ENCODE results near the gene PATE3.

The PATE3 gene

DNA sequence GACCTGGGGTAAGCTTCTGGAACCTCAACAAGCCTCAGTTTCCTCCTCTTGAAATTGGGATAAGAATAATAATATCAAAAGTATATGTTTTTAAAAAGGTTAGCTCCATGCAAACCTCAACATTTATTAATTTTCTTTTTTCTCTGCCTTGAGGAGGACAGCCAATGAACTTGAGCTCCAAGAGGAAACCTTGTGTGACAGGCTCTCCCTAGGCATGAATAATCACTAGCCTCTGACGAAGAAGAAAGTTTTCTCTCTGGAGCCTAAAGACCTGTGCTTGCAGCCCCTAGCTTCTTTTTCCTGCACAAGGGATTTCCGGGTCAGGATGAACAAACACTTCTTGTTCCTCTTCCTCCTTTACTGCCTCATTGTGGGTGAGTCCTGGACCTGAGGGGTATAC lies at the start of gene PATE3:
PATE3 (plus strand) TSS at position 301 of the 400 bp plus-strand sequence; CDS start at position 326, 25 bp downstream.
- no peak for DNase-seq

DNA sequence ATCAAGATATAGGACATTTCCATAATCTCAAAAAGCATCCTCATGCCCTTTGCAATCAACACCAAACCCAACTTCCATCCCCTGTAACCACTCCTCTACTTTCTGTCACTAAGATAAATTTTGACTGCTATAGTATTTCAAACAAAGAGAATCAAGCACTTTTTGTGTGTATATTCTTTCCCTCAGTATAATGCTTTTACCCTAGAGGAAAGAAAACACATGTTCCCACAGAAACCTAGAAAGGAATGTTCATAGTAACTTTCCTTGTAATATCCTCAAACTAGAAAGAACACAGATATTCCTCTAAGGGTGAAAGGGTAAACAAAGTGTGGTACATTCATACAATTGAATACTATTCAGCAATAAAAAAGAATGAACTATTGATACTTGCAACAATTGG lies 47.3 kb upstream of the PATE3 start:
- no peak for DNase-seq

- DNase-seq = no peak
Measured at GRCh38 chr11:125743681-125744080, 44.2 kb upstream of the PATE3 start.

DNA sequence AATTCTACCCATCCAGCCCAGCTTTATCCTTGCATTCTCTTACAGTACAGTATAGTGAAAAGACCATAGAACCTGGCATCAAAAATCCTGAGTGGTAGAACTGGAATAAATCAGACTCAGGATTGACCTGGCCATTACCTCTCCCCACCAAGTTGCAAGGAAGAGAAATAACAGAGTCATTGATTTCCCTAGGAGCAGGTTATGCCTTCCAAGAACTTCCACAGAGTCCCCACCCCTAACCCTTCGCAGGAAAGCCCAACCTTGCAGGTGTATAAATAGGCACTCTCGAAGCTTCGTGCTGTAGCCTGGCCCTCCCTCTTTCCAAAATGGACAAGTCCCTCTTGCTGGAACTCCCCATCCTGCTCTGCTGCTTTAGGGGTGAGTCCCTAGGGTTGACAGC lies 41.9 kb upstream of the PATE3 start, which contains the start of gene PATE1:
PATE1 (plus strand) TSS at position 301 of the 400 bp plus-strand sequence; CDS start at position 327, 26 bp downstream.
- DNase-seq = no peak

DNA sequence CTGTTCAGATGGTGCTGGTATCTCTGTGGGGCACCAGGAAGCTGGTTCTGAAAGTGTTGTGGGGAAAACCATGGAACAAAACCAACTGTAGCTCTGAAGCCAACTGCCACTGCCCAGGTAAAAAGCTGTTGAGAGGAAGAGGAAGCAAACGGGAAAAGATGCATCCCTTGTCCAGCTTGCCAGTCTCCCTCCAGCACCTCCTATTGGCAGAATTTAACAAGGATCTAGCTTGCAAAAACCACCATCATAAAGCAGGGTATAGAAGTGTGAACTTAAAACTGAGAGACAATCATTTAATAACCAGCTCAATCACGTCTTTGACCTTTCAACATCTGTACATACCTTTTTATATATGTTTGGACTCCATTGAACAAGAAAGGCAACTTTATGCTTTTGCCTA lies 37.3 kb upstream of the PATE3 start:
- no peak for DNase-seq

- DNase-seq = no peak
Measured at GRCh38 chr11:125756050-125756449, 31.9 kb upstream of the PATE3 start.

DNA sequence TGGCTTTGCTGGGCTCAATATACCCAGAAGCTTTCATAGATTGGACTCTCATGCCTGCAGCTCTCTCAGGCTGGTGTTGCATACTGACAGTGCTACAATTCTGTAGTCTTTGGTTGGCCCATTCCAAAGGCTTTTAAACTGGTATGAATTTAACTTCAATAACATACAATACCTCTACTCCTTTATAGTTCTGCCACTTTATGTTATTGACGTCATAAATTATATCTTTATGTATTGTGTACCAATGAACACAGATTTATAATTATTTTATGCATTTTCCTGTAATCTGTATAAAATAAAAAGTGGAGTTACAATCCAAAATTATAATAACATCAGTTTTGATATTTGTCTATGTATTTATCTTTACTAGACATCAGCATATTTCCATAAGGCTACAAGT lies 25.5 kb upstream of the PATE3 start:
- DNase-seq = no peak

- no peak for DNase-seq
Measured at GRCh38 chr11:125763483-125763882, 24.4 kb upstream of the PATE3 start.

- DNase-seq = no peak
Measured at GRCh38 chr11:125766251-125766650, 21.7 kb upstream of the PATE3 start.

- no peak for DNase-seq
Measured at GRCh38 chr11:125768336-125769046, 19.4 kb upstream of the PATE3 start.

GRCh38 chr11:125770583-125770982 lies 17.3 kb upstream of the PATE3 start:
- DNase-seq = no peak

DNA sequence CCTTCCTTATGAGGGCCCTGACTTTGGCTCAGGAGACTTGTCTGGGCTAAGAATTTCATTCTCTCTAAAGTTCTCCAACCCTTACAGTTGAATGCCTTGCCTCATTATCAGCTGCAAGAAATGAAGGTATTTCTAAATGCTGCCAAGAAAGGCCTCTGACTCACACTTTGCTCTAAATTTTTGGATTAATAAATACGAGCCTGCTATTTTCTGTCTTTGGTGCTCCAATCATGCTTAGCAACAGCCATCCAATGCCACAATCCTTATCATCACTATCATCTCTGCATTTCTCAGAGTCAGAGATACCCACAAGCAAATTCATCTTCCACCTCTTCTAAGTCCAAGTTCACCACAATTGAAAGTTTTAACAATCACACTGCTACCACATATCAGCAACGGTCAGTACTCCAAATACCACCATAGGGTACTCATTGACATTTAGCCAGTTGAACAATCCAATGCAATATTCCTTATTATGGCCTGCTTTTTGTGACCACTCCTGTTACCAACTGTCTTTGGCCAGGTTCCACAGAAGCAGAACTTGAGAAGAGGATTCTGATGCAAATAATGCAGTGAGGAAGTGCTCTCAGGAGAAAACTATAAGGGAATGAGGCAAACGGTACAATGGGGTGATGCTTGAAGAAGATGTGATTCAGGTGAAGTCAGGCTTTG lies 15.0 kb upstream of the PATE3 start:
- DNase-seq = no peak

DNA sequence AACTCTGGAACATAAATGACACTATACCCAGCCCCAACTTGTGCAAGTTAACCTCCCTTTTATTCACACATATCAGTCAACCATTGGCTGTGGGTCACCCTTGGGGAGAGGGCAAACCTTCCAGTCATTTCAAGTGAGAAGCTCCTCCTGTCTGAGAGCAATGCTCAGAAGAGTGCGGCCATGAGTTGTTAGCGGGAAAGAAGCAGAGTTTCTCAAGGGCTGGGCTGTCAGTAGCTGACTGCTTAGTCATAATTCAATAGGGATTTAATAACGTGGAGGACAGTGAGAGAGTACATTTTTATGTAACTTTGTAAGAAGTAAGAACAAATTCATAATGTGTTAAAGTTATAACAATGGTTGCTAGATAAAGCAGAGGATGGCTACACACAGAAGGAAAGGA lies 14.4 kb upstream of the PATE3 start:
- DNase-seq = no peak

DNA sequence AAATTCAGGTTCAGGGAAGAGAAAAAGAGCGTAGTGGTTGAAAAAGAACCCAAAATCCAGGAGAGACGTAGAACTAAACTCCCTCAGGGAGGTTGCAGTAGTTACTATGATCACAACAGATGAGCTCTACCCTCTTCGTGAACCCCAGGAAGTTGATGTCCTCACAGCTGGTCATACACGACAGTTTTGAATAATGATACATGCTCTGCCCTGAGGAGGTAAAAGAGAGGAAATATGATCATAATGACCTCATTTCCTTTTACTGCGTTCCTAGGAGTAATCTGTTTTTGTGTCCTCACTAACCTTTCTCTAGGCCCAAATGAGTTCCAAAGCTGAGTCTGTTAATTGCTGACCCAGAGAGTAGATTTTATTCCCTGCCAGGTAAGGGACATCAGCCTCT lies 10.6 kb upstream of the PATE3 start:
- no peak for DNase-seq

DNA sequence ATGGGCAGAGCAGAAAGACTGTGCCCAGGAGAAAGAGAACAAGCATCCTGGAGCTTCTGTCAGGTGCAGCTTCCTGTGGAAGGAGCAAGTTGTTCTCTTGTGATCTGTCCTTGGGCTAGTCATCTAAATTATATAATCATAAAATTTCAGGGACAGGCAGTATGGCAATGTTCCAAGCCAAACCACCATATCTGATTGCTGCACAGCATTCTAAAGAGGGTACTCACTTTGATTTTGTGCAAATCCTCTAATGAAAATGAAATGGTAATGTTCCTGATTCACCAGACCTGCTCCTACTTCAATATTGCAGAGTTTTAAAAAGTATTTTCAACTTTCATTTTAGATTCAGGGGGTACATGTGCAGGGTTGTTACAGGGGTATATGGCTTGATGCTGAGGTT lies 9.2 kb upstream of the PATE3 start, which contains the start of gene PATE2:
PATE2 (minus strand) TSS at position 101 of the 400 bp plus-strand sequence; CDS start at position 46, 55 bp downstream.
- no peak for DNase-seq

DNA sequence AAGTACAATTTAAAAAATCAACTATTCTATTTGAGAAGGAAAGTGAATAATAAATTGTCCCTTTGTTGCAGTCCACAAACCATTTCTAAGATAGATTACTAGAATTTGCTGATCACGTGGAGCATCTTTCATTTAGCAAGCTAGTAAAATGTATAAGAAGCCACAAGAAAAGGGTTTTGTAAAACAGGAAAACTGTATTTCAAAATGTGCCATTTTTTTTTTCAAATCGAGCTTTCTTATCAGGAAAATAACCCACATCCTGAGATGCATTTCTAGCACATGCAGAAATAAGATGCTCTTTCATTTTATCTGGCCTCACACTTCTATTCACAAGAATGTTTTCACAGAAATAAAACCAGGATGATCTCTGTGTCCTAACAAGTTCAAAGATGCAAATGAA lies 3.2 kb upstream of the PATE3 start:
- no peak for DNase-seq

DNA sequence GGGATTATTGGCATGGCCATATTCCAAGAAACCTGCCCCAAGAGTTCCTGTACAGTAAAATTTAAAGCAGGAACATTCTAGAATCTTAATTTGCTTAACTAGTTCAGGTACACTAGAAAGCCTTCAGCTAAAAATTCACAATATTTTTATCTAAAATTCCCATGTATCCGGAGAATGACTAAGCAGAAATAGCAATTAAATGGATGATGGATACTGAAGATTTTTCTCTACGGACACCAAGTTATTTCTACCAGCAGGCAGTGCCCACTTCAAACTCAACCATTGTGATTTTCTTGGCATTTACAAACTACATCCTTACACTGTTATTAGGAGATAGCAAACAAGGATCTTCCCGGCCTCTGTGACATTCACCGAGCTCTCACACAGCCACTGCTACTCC lies 2.9 kb downstream of the PATE3 start:
- DNase-seq = no peak

GRCh38 chr11:125797641-125798040 lies 9.7 kb downstream of the PATE3 start:
- no peak for DNase-seq

- no peak for DNase-seq
Measured at GRCh38 chr11:125799808-125800207, 11.9 kb downstream of the PATE3 start.

DNA sequence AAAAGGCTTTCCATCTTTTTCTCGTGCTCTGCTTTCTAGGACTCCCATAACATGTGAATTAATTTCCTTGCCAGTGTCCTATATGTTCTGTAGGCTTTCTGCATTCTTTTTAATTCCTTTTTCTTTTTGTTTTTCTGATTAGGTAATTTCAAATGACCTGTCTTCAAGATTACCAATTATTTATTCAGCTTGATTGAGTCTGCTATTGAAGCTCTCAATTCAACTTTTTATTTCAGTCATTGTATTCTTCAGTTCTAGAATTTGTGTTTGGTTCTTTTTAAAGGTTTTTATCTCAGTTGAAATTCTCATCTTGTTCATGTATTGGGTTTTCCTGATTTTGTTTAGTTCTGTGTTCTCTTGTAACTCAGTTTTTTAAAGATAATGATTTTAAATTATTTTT lies 14.5 kb downstream of the PATE3 start:
- DNase-seq = no peak

DNA sequence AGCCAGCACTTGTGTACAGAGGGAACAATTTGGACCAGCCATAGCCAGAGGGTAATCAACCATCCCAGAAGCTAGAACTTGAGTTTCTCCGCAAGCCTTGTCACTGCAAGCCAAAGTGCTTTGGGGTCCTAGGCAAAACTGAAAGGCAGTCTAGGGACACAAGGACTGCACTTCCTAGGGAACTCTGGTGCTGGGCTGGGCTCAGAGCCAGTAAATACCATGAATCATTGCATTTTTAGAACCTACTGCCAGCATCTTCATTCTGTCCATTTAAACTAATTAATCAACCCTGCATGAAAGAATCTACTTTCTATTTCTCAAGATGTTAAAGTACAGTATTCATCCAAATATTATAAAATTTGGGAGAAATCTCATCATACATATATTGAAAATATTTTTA lies 20.0 kb downstream of the PATE3 start:
- DNase-seq = no peak

DNA sequence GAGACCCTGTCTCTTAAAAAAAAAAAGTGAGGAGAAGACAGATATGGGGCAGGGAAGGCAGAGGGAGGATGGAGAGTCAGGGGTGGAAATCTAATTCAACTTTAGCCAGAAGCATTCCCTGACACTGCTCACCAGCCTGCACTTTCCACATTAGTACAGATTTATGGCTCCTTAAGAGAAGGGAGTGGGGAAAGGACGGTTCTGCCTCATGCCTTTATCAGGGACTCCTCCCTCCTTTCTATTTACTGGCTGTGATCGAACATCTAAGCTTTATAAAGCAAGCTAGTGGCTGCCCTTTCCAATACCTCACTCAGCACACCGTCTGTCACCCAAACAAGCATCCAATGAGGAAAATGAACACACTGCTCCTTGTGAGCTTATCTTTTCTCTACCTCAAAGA lies 45.1 kb downstream of the PATE3 start, which contains the start of gene PATE4:
PATE4 (plus strand) TSS at position 301 of the 400 bp plus-strand sequence; CDS start at position 345, 44 bp downstream.
- no peak for DNase-seq

GRCh38 chr11:125835748-125836147 lies 47.8 kb downstream of the PATE3 start:
- DNase-seq = no peak
